HepG2 (cell line): ENCODE measurements around the gene FNDC3B.

Experiments used
- IKZF1 ChIP-seq: fragments of 450-650 bp; IDR thresholded peaks from 2 replicates; pipeline ENCODE4 v1.7.1; 2016
- JUND ChIP-seq: sonication (generic); formaldehyde crosslinking; IDR thresholded peaks from 2 replicates; pipeline ENCODE4 v1.8.0; 2022; ENCODE audit warnings: mild to moderate bottlenecking, missing genetic modification reagents
- TBL1XR1 ChIP-seq: fragments of 150-350 bp; IDR thresholded peaks from 2 replicates; pipeline ENCODE4 v1.6.1; 2014; ENCODE audit warnings: borderline replicate concordance, low read length; ENCODE audit not compliant: partially characterized antibody
- YY1 ChIP-seq: IDR thresholded peaks from 2 replicates; pipeline ENCODE4 v1.6.1; 2011; ENCODE audit warnings: low read length, low read depth, moderate library complexity, mild to moderate bottlenecking; ENCODE audit not compliant: insufficient read depth, insufficient replicate concordance
- TF ChIP-seq, protein P1 (sequence below): sonication (generic); formaldehyde crosslinking; conservative IDR thresholded peaks from 2 replicates; pipeline ENCODE4 v1.8.0; 2022; ENCODE audit warnings: missing genetic modification reagents

GRCh38 chr3:172223870-172224269 is 184.5 kb downstream of the FNDC3B start:
- TF ChIP-seq TBL1XR1 (no peak), YY1 (no peak), JUND (CRISPR knock-in tag) (no peak), IKZF1 (no peak)
- TF ChIP-seq, protein P1, sequence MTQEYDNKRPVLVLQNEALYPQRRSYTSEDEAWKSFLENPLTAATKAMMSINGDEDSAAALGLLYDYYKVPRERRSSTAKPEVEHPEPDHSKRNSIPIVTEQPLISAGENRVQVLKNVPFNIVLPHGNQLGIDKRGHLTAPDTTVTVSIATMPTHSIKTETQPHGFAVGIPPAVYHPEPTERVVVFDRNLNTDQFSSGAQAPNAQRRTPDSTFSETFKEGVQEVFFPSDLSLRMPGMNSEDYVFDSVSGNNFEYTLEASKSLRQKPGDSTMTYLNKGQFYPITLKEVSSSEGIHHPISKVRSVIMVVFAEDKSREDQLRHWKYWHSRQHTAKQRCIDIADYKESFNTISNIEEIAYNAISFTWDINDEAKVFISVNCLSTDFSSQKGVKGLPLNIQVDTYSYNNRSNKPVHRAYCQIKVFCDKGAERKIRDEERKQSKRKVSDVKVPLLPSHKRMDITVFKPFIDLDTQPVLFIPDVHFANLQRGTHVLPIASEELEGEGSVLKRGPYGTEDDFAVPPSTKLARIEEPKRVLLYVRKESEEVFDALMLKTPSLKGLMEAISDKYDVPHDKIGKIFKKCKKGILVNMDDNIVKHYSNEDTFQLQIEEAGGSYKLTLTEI (CRISPR knock-in tag) = no peak
